Keratinocyte (primary cell): Measurements from ENCODE around the gene ZNF839. TPM values are rescaled to one million over a fixed set of nuclear protein-coding genes. Genes with fewer than 3 reads are reported as not detected.

Experiments used
- DNase-seq: peaks from one replicate; pipeline ENCODE4 v3.0.0-alpha.2; 2011; ENCODE audit warnings: low read depth, missing footprints, low spot score
- FAIRE-seq: peaks from 2 replicates; lab custom pipeline; 2011; peaks lifted over from hg19 to GRCh38; lab: Jason Lieb, UNC
- H2AFZ ChIP-seq: 2 replicates; pipeline ENCODE4 v1.6.0; 2012; ENCODE audit warnings: low read length, control low read depth, inconsistent platforms; ENCODE audit not compliant: control insufficient read depth
- H3K27ac ChIP-seq: 2 replicates; pipeline ENCODE4 v1.5.1; 2011; ENCODE audit warnings: low read length; ENCODE audit not compliant: control insufficient read depth, insufficient read depth
- H3K27me3 ChIP-seq: 3 replicates; pipeline ENCODE4 v1.6.0; 2011; ENCODE audit warnings: low read length; ENCODE audit not compliant: control insufficient read depth, insufficient read depth; ENCODE audit errors: extremely low read depth
- H3K36me3 ChIP-seq, 2 experiments: 2 replicates in 1 of 2; 3 replicates in 1 of 2; pipeline ENCODE4 v1.5.1; 2011; ENCODE audit warnings: low read length in 2 of 2, mild to moderate bottlenecking in 1 of 2; ENCODE audit not compliant: control insufficient read depth in 2 of 2, insufficient read depth in 2 of 2; ENCODE audit errors: extremely low read depth in 1 of 2
- H3K4me1 ChIP-seq: 3 replicates; pipeline ENCODE4 v1.5.1; 2011; ENCODE audit warnings: low read length; ENCODE audit not compliant: control insufficient read depth, insufficient read depth; ENCODE audit errors: extremely low read depth
- H3K4me2 ChIP-seq: 3 replicates; pipeline ENCODE4 v1.6.0; 2011; ENCODE audit warnings: low read depth, low read length; ENCODE audit not compliant: control insufficient read depth, insufficient read depth; ENCODE audit errors: extremely low read depth
- H3K4me3 ChIP-seq, 3 experiments: fragments of 200-600 bp in 1 of 3; sonication (generic) in 1 of 3; 2 replicates in 2 of 3; 3 replicates in 1 of 3; pipeline ENCODE4 v1.5.1; 2011 to 2016; ENCODE audit warnings: low read length in 3 of 3, mild to moderate bottlenecking in 3 of 3, control low read depth in 2 of 3, inconsistent platforms in 1 of 3, low read depth in 1 of 3, mixed read lengths in 1 of 3, mixed run types in 1 of 3, moderate library complexity in 1 of 3; ENCODE audit not compliant: control insufficient read depth in 2 of 3, insufficient read depth in 2 of 3; ENCODE audit errors: extremely low read depth in 1 of 3
- H3K79me2 ChIP-seq: 2 replicates; pipeline ENCODE4 v1.6.0; 2012; ENCODE audit warnings: low read length; ENCODE audit not compliant: control insufficient read depth, insufficient read depth
- H3K9ac ChIP-seq: 3 replicates; pipeline ENCODE4 v1.6.0; 2011; ENCODE audit warnings: low read length; ENCODE audit not compliant: control insufficient read depth, insufficient read depth; ENCODE audit errors: extremely low read depth
- H3K9me1 ChIP-seq: 3 replicates; pipeline ENCODE4 v1.6.0; 2011; ENCODE audit warnings: low read length; ENCODE audit not compliant: control insufficient read depth, insufficient read depth; ENCODE audit errors: extremely low read depth
- H3K9me3 ChIP-seq: 2 replicates; pipeline ENCODE4 v1.5.1; 2012; ENCODE audit warnings: low read depth, low read length; ENCODE audit not compliant: control insufficient read depth
- H4K20me1 ChIP-seq: 3 replicates; pipeline ENCODE4 v1.6.0; 2011; ENCODE audit warnings: low read length; ENCODE audit not compliant: control insufficient read depth, insufficient read depth; ENCODE audit errors: extremely low read depth
- CTCF ChIP-seq, 3 experiments: IDR thresholded peaks in 1 of 3; conservative IDR thresholded peaks in 1 of 3; optimal IDR thresholded peaks in 1 of 3; 2 replicates in 2 of 3; 3 replicates in 1 of 3; pipeline versions ENCODE3 to v1.5.1; 2011; ENCODE audit warnings: low read length in 3 of 3, mild to moderate bottlenecking in 3 of 3, moderate library complexity in 2 of 3, control low read depth in 1 of 3, inconsistent platforms in 1 of 3; ENCODE audit not compliant: insufficient read depth in 2 of 3; ENCODE audit errors: extremely low read depth in 1 of 3
- EZH2 ChIP-seq: IDR thresholded peaks from one replicate; pipeline ENCODE4 v1.6.1; 2012; ENCODE audit warnings: inconsistent platforms, mild to moderate bottlenecking, low read length, moderate library complexity
- dilution Hi-C: fragments of 300-500 bp; cut with MboI; formaldehyde crosslinking; loops from one replicate; pipeline ENCODE4 v1.7.0; 2020; ENCODE audit warnings: low sequenced_read_pairs; ENCODE audit not compliant: extremely low pct_ligation_motif_present
- polyA plus RNA-seq, 5 experiments: library from polyadenylated mRNA; depleted of rRNA in 3 of 5; stranded (reverse) in 3 of 5; stranded (forward) in 1 of 5; unstranded in 1 of 5; fragments of >200 nt; gene quantifications; 1 replicate in 1 of 5; 2 replicates in 3 of 5; 3 replicates in 1 of 5; pipeline versions ENCODE4 v1.2.1 to v1.2.3, GENCODE V29; 2011 to 2012; ENCODE audit warnings: missing spikeins in 2 of 5, low read depth in 1 of 5, low replicate concordance in 1 of 5

Gene ZNF839
- polyA plus RNA-seq, 1 donor (not counting 4 experiments of a cell fraction or from before 2014, with no cell fraction given), result 11.0 TPM

DNA sequence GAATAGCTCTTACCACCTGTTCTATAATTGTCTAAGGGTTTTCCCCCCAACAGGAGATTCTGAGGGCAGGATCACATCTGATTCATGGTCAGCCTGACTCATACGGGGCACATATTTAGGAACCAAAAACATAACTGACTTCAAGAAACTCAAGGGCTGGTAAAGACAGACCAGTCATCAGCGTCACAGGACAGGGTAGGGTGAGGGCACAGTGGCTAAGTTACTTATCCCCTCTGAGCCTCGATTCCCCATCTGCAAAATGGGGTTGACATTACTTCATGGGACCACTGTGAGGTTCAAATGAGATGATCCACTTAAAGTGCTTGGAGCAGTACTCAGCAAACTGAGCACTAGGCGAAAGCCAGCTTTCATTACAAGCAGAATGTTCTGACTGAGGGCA is 42.5 kb downstream of the ZNF839 start:
- Histone ChIP-seq H3K79me2 (peaks cover 36% of the 10 kb centered on the region), H3K4me1 (peaks cover 11% of the 10 kb centered on the region), H3K9me1 (no peaks in the 10 kb centered on the region), H3K9me3 (no peaks in the 10 kb centered on the region), H3K27ac (peak overlapping the region; percentile 85), H2AFZ (peak overlapping the region; percentile 54), H3K9ac (peak overlapping the region; percentile 84), H3K4me3 (peak overlapping the region; percentile 73 to 92 (median 85)), H3K27me3 (no peaks in the 10 kb centered on the region), H3K4me2 (peak overlapping the region; percentile 88), H3K36me3 (peaks cover 4 to 7% of the 10 kb centered on the region in 2 experiments), H4K20me1 (no peaks in the 10 kb centered on the region)
- FAIRE-seq, result peak; percentile 43
- no peak for TF ChIP-seq EZH2
- no peak for TF ChIP-seq CTCF (optimal IDR thresholded peaks at IDR 0.05 in 1 of 3, IDR thresholded peaks at IDR 0.05 in 1 of 3, conservative IDR thresholded peaks at IDR 0.05 in 1 of 3; ENCODE audit: extremely low read depth in 1 of 3, insufficient read depth in 2 of 3, low read length in 3 of 3)
- dilution Hi-C loops, result no loop called here
- no peak for DNase-seq

GRCh38 chr14:102362545-102363181 is 43.1 kb downstream of the ZNF839 start, which contains the start of the genes CINP and TECPR2:
Gene CINP, minus strand, starts transcription at chr14:102362890. Its CDS starts 39 bp downstream, at chr14:102362851.
Gene TECPR2, plus strand, starts transcription at chr14:102362941. Its CDS starts 13,781 bp downstream, at chr14:102376722.
- Histone ChIP-seq H3K9me3 (no peaks in the 10 kb centered on the region), H3K36me3 (peaks cover 3 to 6% of the 10 kb centered on the region in 2 experiments), H3K4me1 (peaks cover 11% of the 10 kb centered on the region), H2AFZ (peak within 1 kb of the TSS; percentile 54), H3K9ac (peak within 1 kb of the TSS; percentile 84), H4K20me1 (no peaks in the 10 kb centered on the region), H3K79me2 (peaks cover 36% of the 10 kb centered on the region), H3K4me2 (peak within 1 kb of the TSS; percentile 88), H3K27me3 (no peaks in the 10 kb centered on the region), H3K27ac (peak within 1 kb of the TSS; percentile 85), H3K4me3 (peak within 1 kb of the TSS; percentile 73 to 92 (median 85)), H3K9me1 (no peaks in the 10 kb centered on the region)
- FAIRE-seq, result peak; percentile 71
- TF ChIP-seq EZH2 (no peak), CTCF (optimal IDR thresholded peaks at IDR 0.05 in 1 of 3, IDR thresholded peaks at IDR 0.05 in 1 of 3, conservative IDR thresholded peaks at IDR 0.05 in 1 of 3; ENCODE audit: extremely low read depth in 1 of 3, insufficient read depth in 2 of 3, low read length in 3 of 3) (no peak)
- DNase-seq, result peak; percentile 62
- dilution Hi-C loops, result no loop called here
